HL-60/S4 treated with phorbol 12-myristate 13-acetate at 8.2 ng/mL for 4 days and 3 days (cell line): Measurements from ENCODE around the gene TCEAL7.
"Not testable (repeated sequence)": the region's sequence is repeated elsewhere in the genome, so short reads cannot be mapped to it uniquely, and the experiment has no call there.

Source experiments
- in situ Hi-C: fragments of 300-500 bp; cut with MboI; formaldehyde crosslinking; loops from 2 replicates; pipeline ENCODE4 v1.15.0; 2022; ENCODE audit warnings: low sequenced_read_pairs

TCEAL7 gene

GRCh38 chrX:103329991-103330390 lies at the start of gene TCEAL7:
Gene TCEAL7 (plus strand): TSS chrX:103330239. CDS start chrX:103331404, 1,165 bp downstream.
- in situ Hi-C loops: no loop called here

- in situ Hi-C loops: no loop called here
Observed at GRCh38 chrX:103293118-103293517, 36.9 kb upstream of the TCEAL7 start.

GRCh38 chrX:103304705-103305104 lies 25.3 kb upstream of the TCEAL7 start:
- in situ Hi-C loops: no loop called here

- in situ Hi-C loops: not testable (repeated sequence)
Observed at GRCh38 chrX:103305666-103306065, 24.4 kb upstream of the TCEAL7 start.

- in situ Hi-C loops: no loop called here
Observed at GRCh38 chrX:103309860-103310554, 20.0 kb upstream of the TCEAL7 start.

GRCh38 chrX:103310555-103311398 lies 19.3 kb upstream of the TCEAL7 start, which contains the start of gene BEX2:
Gene BEX2 (minus strand): TSS chrX:103310990. CDS start chrX:103309976, 1,014 bp downstream.
- in situ Hi-C loops: no loop called here

GRCh38 chrX:103311399-103311780 lies 18.6 kb upstream of the TCEAL7 start:
- in situ Hi-C loops: no loop called here

- in situ Hi-C loops: no loop called here
Observed at GRCh38 chrX:103330681-103331288, 746 bp downstream of the TCEAL7 start.

- in situ Hi-C loops: no loop called here
Observed at GRCh38 chrX:103338663-103339062, 8.6 kb downstream of the TCEAL7 start.

GRCh38 chrX:103343105-103343504 lies 13.1 kb downstream of the TCEAL7 start:
- in situ Hi-C loops: no loop called here

- in situ Hi-C loops: no loop called here
Observed at GRCh38 chrX:103344606-103345005, 14.6 kb downstream of the TCEAL7 start.

- in situ Hi-C loops: no loop called here
Observed at GRCh38 chrX:103347682-103348397, 17.8 kb downstream of the TCEAL7 start.

- in situ Hi-C loops: no loop called here
Observed at GRCh38 chrX:103356130-103356798, 26.2 kb downstream of the TCEAL7 start, which contains the start of gene TCEAL9. Gene TCEAL9 (plus strand): TSS chrX:103356506. CDS start chrX:103357685, 1,179 bp downstream.

GRCh38 chrX:103356858-103357257 lies 26.8 kb downstream of the TCEAL7 start:
- in situ Hi-C loops: no loop called here

- in situ Hi-C loops: no loop called here
Observed at GRCh38 chrX:103357871-103358270, 27.8 kb downstream of the TCEAL7 start.

GRCh38 chrX:103359605-103360004 lies 29.6 kb downstream of the TCEAL7 start:
- in situ Hi-C loops: not testable (repeated sequence)

GRCh38 chrX:103360092-103360491 lies 30.1 kb downstream of the TCEAL7 start:
- in situ Hi-C loops: no loop called here

GRCh38 chrX:103360916-103361315 lies 30.9 kb downstream of the TCEAL7 start:
- in situ Hi-C loops: no loop called here

GRCh38 chrX:103361798-103362197 lies 31.8 kb downstream of the TCEAL7 start:
- in situ Hi-C loops: no loop called here

GRCh38 chrX:103362474-103362873 lies 32.4 kb downstream of the TCEAL7 start:
- in situ Hi-C loops: no loop called here
